ENCODE data around the gene RBMS1.

The RBMS1 gene

GRCh38 chr2:160411167-160411566, 82.4 kb downstream of the RBMS1 start:
- no peak overlapping the region for H3K27ac ChIP-seq (ENCODE audit: low read length)
- no peaks in the 10 kb centered on the region for H3K27me3 ChIP-seq (ENCODE audit: control insufficient read depth, insufficient read depth, low read length)
- H3K4me3 ChIP-seq (ENCODE audit: low read length), result no peak overlapping the region
- WGBS (ENCODE audit: insufficient coverage, insufficient read length), result no CpG with 5 or more reads among the region's 1 CpG
- DNase-seq (ENCODE audit: low read depth, low spot score), result no peak
- no peaks in the 10 kb centered on the region for H3K36me3 ChIP-seq (ENCODE audit: control insufficient read depth, insufficient read depth, low read length)
- no peaks in the 10 kb centered on the region for H3K4me1 ChIP-seq (ENCODE audit: control insufficient read depth, insufficient read depth, low read length)
- H3K9me3 ChIP-seq (ENCODE audit: control insufficient read depth, insufficient read depth, low read length), result no peaks in the 10 kb centered on the region

- no CpG with 5 or more reads among the region's 1 CpG for WGBS (ENCODE audit: insufficient coverage, insufficient read length)
These were observed 84.1 kb downstream of the RBMS1 start for GRCh38 chr2:160409480-160409879.

GRCh38 chr2:160408959-160409291, 84.7 kb downstream of the RBMS1 start:
- no peak overlapping the region for H3K27ac ChIP-seq (ENCODE audit: low read length)
- H3K4me1 ChIP-seq (ENCODE audit: control insufficient read depth, insufficient read depth, low read length), result no peaks in the 10 kb centered on the region; the same call in 1 of the 2 replicates
- DNase-seq (ENCODE audit: low read depth, low spot score), result no peak
- H3K27me3 ChIP-seq (ENCODE audit: control insufficient read depth, insufficient read depth, low read length), result no peaks in the 10 kb centered on the region; the same call in 1 of the 2 replicates
- H3K4me3 ChIP-seq (ENCODE audit: low read length), result peak overlapping the region; percentile 67; the same call in 1 of the 2 replicates
- WGBS (ENCODE audit: insufficient coverage, insufficient read length), result 100% methylated on average over 1 of the region's 2 CpGs
- H3K9me3 ChIP-seq (ENCODE audit: control insufficient read depth, insufficient read depth, low read length), result no peaks in the 10 kb centered on the region
- no peaks in the 10 kb centered on the region for H3K36me3 ChIP-seq (ENCODE audit: control insufficient read depth, insufficient read depth, low read length)

More at GRCh38 chr2:160409480-160409879, 84.1 kb downstream of the RBMS1 start:
- H3K27me3 ChIP-seq (ENCODE audit: control insufficient read depth, insufficient read depth, low read length), result no peaks in the 10 kb centered on the region
- H3K4me3 ChIP-seq (ENCODE audit: low read length), result no peak overlapping the region
- H3K9me3 ChIP-seq (ENCODE audit: control insufficient read depth, insufficient read depth, low read length), result no peaks in the 10 kb centered on the region
- no peak overlapping the region for H3K27ac ChIP-seq (ENCODE audit: low read length)
- no peak for DNase-seq (ENCODE audit: low read depth, low spot score)
- no peaks in the 10 kb centered on the region for H3K36me3 ChIP-seq (ENCODE audit: control insufficient read depth, insufficient read depth, low read length)
- H3K4me1 ChIP-seq (ENCODE audit: control insufficient read depth, insufficient read depth, low read length), result no peaks in the 10 kb centered on the region; the same call in 1 of the 2 replicates

- Histone ChIP-seq H3K4me3 (ENCODE audit: low read length) (peak overlapping the region; percentile 67; the same call in 1 of the 2 replicates), H3K27me3 (ENCODE audit: control insufficient read depth, insufficient read depth, low read length) (no peaks in the 10 kb centered on the region; the same call in 1 of the 2 replicates), H3K9me3 (ENCODE audit: control insufficient read depth, insufficient read depth, low read length) (no peaks in the 10 kb centered on the region), H3K4me1 (ENCODE audit: control insufficient read depth, insufficient read depth, low read length) (no peaks in the 10 kb centered on the region; the same call in 1 of the 2 replicates), H3K27ac (ENCODE audit: low read length) (no peak overlapping the region), H3K36me3 (ENCODE audit: control insufficient read depth, insufficient read depth, low read length) (no peaks in the 10 kb centered on the region)
- no CpG with 5 or more reads among the region's 34 CpGs for WGBS (ENCODE audit: insufficient coverage, insufficient read length)
- no peak for DNase-seq (ENCODE audit: low read depth, low spot score)
These were observed 85.2 kb downstream of the RBMS1 start for GRCh38 chr2:160408173-160408958.

GRCh38 chr2:160407393-160408172, 86.0 kb downstream of the RBMS1 start:
- Histone ChIP-seq H3K4me3 (ENCODE audit: low read length) (peak overlapping the region; percentile 67; the same call in 1 of the 2 replicates), H3K27me3 (ENCODE audit: control insufficient read depth, insufficient read depth, low read length) (no peaks in the 10 kb centered on the region; the same call in 1 of the 2 replicates), H3K27ac (ENCODE audit: low read length) (no peak overlapping the region), H3K9me3 (ENCODE audit: control insufficient read depth, insufficient read depth, low read length) (no peaks in the 10 kb centered on the region), H3K36me3 (ENCODE audit: control insufficient read depth, insufficient read depth, low read length) (no peaks in the 10 kb centered on the region), H3K4me1 (ENCODE audit: control insufficient read depth, insufficient read depth, low read length) (no peaks in the 10 kb centered on the region; the same call in 1 of the 2 replicates)
- no peak for DNase-seq (ENCODE audit: low read depth, low spot score)
- no CpG with 5 or more reads among the region's 120 CpGs for WGBS (ENCODE audit: insufficient coverage, insufficient read length)

- peak overlapping the region; percentile 67; the same call in 1 of the 2 replicates for H3K4me3 ChIP-seq (ENCODE audit: low read length)
- no peak for DNase-seq (ENCODE audit: low read depth, low spot score)
- no peaks in the 10 kb centered on the region for H3K9me3 ChIP-seq (ENCODE audit: control insufficient read depth, insufficient read depth, low read length)
- H3K27me3 ChIP-seq (ENCODE audit: control insufficient read depth, insufficient read depth, low read length), result no peaks in the 10 kb centered on the region; the same call in 1 of the 2 replicates
- peaks cover 2% of the 10 kb centered on the region; the same call in 1 of the 2 replicates for H3K4me1 ChIP-seq (ENCODE audit: control insufficient read depth, insufficient read depth, low read length)
- no peak overlapping the region for H3K27ac ChIP-seq (ENCODE audit: low read length)
- WGBS (ENCODE audit: insufficient coverage, insufficient read length), result no CpG with 5 or more reads among the region's 39 CpGs
- H3K36me3 ChIP-seq (ENCODE audit: control insufficient read depth, insufficient read depth, low read length), result no peaks in the 10 kb centered on the region
These were observed 86.8 kb downstream of the RBMS1 start for GRCh38 chr2:160406591-160407392.

GRCh38 chr2:160405077-160405867, 88.3 kb downstream of the RBMS1 start:
- Histone ChIP-seq H3K9me3 (ENCODE audit: control insufficient read depth, insufficient read depth, low read length) (no peaks in the 10 kb centered on the region), H3K4me3 (ENCODE audit: low read length) (no peak overlapping the region), H3K4me1 (ENCODE audit: control insufficient read depth, insufficient read depth, low read length) (peaks cover 2% of the 10 kb centered on the region; the same call in 1 of the 2 replicates), H3K27ac (ENCODE audit: low read length) (no peak overlapping the region), H3K36me3 (ENCODE audit: control insufficient read depth, insufficient read depth, low read length) (no peaks in the 10 kb centered on the region), H3K27me3 (ENCODE audit: control insufficient read depth, insufficient read depth, low read length) (no peaks in the 10 kb centered on the region; the same call in 1 of the 2 replicates)
- no CpG with 5 or more reads among the region's 8 CpGs for WGBS (ENCODE audit: insufficient coverage, insufficient read length)
- DNase-seq (ENCODE audit: low read depth, low spot score), result no peak

GRCh38 chr2:160402997-160403979, 90.3 kb downstream of the RBMS1 start:
- Histone ChIP-seq H3K27me3 (ENCODE audit: control insufficient read depth, insufficient read depth, low read length) (no peaks in the 10 kb centered on the region; the same call in 1 of the 2 replicates), H3K36me3 (ENCODE audit: control insufficient read depth, insufficient read depth, low read length) (no peaks in the 10 kb centered on the region), H3K4me1 (ENCODE audit: control insufficient read depth, insufficient read depth, low read length) (peaks cover 2% of the 10 kb centered on the region; the same call in 1 of the 2 replicates), H3K4me3 (ENCODE audit: low read length) (no peak overlapping the region), H3K9me3 (ENCODE audit: control insufficient read depth, insufficient read depth, low read length) (no peaks in the 10 kb centered on the region), H3K27ac (ENCODE audit: low read length) (no peak overlapping the region)
- WGBS (ENCODE audit: insufficient coverage, insufficient read length), result 100% methylated on average over 1 of the region's 5 CpGs
- DNase-seq (ENCODE audit: low read depth, low spot score), result no peak

GRCh38 chr2:160402501-160402900, 91.1 kb downstream of the RBMS1 start:
- no CpG with 5 or more reads among the region's 1 CpG for WGBS (ENCODE audit: insufficient coverage, insufficient read length)
- Histone ChIP-seq H3K36me3 (ENCODE audit: control insufficient read depth, insufficient read depth, low read length) (no peaks in the 10 kb centered on the region), H3K9me3 (ENCODE audit: control insufficient read depth, insufficient read depth, low read length) (no peaks in the 10 kb centered on the region), H3K4me3 (ENCODE audit: low read length) (no peak overlapping the region), H3K27ac (ENCODE audit: low read length) (no peak overlapping the region), H3K4me1 (ENCODE audit: control insufficient read depth, insufficient read depth, low read length) (peaks cover 2% of the 10 kb centered on the region; the same call in 1 of the 2 replicates), H3K27me3 (ENCODE audit: control insufficient read depth, insufficient read depth, low read length) (no peaks in the 10 kb centered on the region; the same call in 1 of the 2 replicates)
- no peak for DNase-seq (ENCODE audit: low read depth, low spot score)
